Mucosa of descending colon (tissue), 3 donors: Measurements from ENCODE around the gene ARID1B. TPM values are rescaled to one million over a fixed set of nuclear protein-coding genes. Genes with fewer than 3 reads are reported as not detected.

Experiments
- ATAC-seq: fragments of 200-7000 bp; cut with Tn5 transposase; one replicate; pipeline ENCODE4 v1.9.1; 2020; ENCODE audit warnings: mild to moderate bottlenecking, moderate library complexity
- DNase-seq, 3 donors: peaks; one replicate each; pipeline ENCODE4 v3.0.0-alpha.2; 2020
- H3K36me3 ChIP-seq: fragments of 200-600 bp; one replicate; pipeline ENCODE4 v1.8.0; 2021; ENCODE audit warnings: low read depth, mild to moderate bottlenecking
- H3K4me1 ChIP-seq: fragments of 200-600 bp; one replicate; pipeline ENCODE4 v1.8.0; 2021; ENCODE audit warnings: low read depth, mild to moderate bottlenecking
- H3K4me3 ChIP-seq: fragments of 200-600 bp; one replicate; pipeline ENCODE4 v1.8.0; 2021; ENCODE audit warnings: mild to moderate bottlenecking
- H3K9me3 ChIP-seq: fragments of 200-600 bp; one replicate; pipeline ENCODE4 v1.8.0; 2021; ENCODE audit warnings: mild to moderate bottlenecking
- CTCF ChIP-seq: fragments of 200-600 bp; IDR thresholded peaks from one replicate; pipeline ENCODE4 v1.8.0; 2022; ENCODE audit warnings: antibody characterized with exemption, mild to moderate bottlenecking
- intact Hi-C, 2 donors: fragments of 100-400 bp; cut with DNase I in 1 of 2; cut with micrococcal nuclease in 1 of 2; formaldehyde crosslinking; loops; one replicate each; pipeline versions ENCODE4 v1.11.0 to v1.11.1; 2022; cut with DNase I, micrococcal nuclease
- total RNA-seq, 3 donors: library from RNA; stranded (reverse); fragmentation: NEBNext Ultra II Directional in 2 of 3; extraction: Animal tissue kit (Norgen Biotek cat#: 25700) in 2 of 3; gene quantifications; one replicate each; pipeline versions ENCODE4 v1.2.1 to v1.2.4, GENCODE V29; 2021 to 2023
- donor health status: DM: no; HTN: no; CAD: no; lungs with moderate emphysema.
- donor health status: DM: no; HTN: no; CAD: no.
- donor health status: DM: no; HTN: yes; CAD: no.

Gene ARID1B
- total RNA-seq, 3 donors from 2014 or later, result 71.8 to 102 (median 101) TPM

DNA sequence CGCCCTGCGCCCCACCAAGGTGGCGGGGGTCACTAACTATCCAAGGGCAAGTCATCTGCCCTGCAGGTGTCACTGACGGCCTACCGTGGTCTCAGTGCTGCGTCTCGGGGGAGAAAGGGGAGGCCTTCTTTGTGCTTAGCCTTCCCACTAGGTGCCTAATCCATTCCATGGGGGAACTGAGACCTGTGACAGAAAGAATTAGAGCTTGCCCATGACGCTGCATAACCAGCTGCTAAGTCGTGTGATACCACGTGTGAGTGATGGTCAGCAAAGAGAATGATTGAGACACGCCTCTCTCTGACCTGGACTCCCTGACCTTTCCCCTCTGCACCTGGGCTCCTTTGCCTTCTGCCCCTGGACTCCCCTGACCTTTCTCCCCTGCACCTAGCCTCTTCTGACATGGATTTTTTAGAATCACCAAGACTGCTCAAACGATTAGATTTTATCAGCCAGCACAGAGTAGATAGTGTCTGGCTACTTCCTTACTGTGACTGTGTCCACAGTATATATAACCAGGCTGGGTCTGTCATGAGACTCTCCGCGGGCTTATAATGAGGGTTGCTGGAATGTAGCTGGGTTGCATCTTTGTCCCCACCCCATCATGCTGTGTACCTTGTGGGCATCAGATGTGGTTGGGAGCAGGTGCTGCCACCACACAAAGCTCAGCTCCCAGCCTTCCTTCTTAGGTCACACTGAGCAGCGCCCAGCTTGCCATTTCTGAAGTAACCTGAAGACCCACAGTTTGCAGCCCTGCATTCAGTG is 405.5 kb downstream of the ARID1B start:
- peak; percentile 38 for ATAC-seq
- H3K36me3 ChIP-seq, result no peaks in the 10 kb centered on the region

GRCh38 chr6:157184202-157185015 is 407.2 kb downstream of the ARID1B start:
- Histone ChIP-seq H3K36me3 (no peaks in the 10 kb centered on the region), H3K9me3 (no peaks in the 10 kb centered on the region), H3K4me1 (peaks cover 17% of the 10 kb centered on the region), H3K4me3 (no peak overlapping the region)
- DNase-seq (peak; percentile 82 to 91 (median 88)), ATAC-seq (peak; percentile 85)
- intact Hi-C loops, result loop anchor here in 1 of 2 donors (10.0 kb wide), 1 partner anchor 150 kb away; no protein-coding TSS in a partner anchor
- TF ChIP-seq CTCF, result peak; percentile 80

More for the DNA sequence above, 405.5 kb downstream of the ARID1B start:
- intact Hi-C loops, result loop anchor here in 1 of 2 donors (10.0 kb wide), 1 partner anchor 148 kb away; no protein-coding TSS in a partner anchor
- peaks cover 17% of the 10 kb centered on the region for H3K4me1 ChIP-seq
- TF ChIP-seq CTCF, result no peak
- no peak overlapping the region for H3K4me3 ChIP-seq
- H3K9me3 ChIP-seq, result no peaks in the 10 kb centered on the region
- DNase-seq, result no peak

DNA sequence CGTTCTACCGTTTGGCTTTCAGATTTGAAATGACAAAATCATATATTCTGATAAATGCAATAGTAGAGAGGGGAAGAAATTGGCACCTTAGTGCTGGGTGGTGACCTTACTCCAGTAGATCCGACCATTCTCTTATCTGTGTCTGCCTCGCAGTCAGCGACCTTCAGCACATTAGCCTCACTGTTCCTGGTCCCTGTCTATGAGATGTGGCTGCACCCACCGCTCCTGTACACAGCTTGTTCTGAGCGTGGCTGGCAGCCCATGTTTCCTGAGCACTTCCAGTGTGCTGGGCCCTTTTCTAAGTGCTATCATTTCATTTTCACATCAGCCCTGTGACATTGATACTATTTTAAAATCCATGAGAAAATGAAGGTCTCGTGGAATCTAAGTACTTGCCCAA is 408.0 kb downstream of the ARID1B start:
- no peak for ATAC-seq
- intact Hi-C loops, result loop anchor here in 1 of 2 donors (10.0 kb wide), 1 partner anchor 150 kb away; no protein-coding TSS in a partner anchor

DNA sequence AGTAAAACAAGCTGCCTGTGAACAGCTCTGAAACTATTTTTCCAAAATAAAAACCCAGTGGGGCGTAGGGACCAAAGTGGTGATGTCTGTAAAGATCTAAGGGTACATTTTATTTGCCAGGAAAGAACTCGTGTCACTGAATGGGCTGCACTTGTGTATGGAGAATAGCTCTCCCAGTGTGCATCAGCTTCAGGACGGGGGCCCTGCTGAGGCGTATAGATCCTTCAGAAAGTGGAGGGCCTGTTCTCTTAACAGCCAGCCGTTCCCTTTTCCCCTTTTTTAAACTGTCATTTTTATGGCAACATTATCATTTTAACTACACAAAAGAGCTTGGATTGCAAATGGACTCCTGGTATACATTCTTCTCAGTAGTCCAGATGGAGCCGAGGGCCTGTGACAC is 408.8 kb downstream of the ARID1B start:
- DNase-seq (no peak), ATAC-seq (no peak)
- no peak for TF ChIP-seq CTCF
- Histone ChIP-seq H3K36me3 (no peaks in the 10 kb centered on the region), H3K4me1 (peaks cover 17% of the 10 kb centered on the region), H3K4me3 (no peak overlapping the region), H3K9me3 (no peaks in the 10 kb centered on the region)
- intact Hi-C loops, result loop anchor here in 1 of 2 donors (10.0 kb wide), 1 partner anchor 151 kb away; no protein-coding TSS in a partner anchor

More for the DNA sequence above, 408.0 kb downstream of the ARID1B start:
- TF ChIP-seq CTCF, result no peak
- H3K4me3 ChIP-seq, result no peak overlapping the region
- peaks cover 17% of the 10 kb centered on the region for H3K4me1 ChIP-seq
- H3K9me3 ChIP-seq, result no peaks in the 10 kb centered on the region
- DNase-seq, result no peak
- no peaks in the 10 kb centered on the region for H3K36me3 ChIP-seq

DNA sequence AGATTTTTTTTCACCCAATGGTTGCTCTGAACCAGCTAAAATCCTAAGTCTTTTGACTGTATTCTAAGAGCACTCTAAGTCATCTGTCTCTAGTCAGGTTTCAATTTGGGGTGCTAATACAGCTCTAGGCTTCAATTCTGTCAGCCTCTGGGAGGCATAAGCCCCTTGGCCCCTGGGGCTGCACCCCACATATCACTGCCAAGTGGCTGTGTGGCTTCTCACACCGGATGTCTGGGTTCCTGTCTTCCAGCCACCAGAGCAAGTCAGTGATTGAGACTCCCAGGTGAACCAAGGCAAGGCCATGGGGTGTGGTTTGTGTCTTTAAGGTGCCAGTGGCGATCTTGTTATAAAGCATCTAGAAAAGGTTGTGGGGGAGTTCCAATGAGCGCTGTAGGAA is 409.6 kb downstream of the ARID1B start:
- ATAC-seq (no peak), DNase-seq (no peak)
- TF ChIP-seq CTCF, result no peak
- intact Hi-C loops, result loop anchor here in 1 of 2 donors (10.0 kb wide), 1 partner anchor 152 kb away; no protein-coding TSS in a partner anchor
- H3K4me1 ChIP-seq, result peaks cover 11% of the 10 kb centered on the region
- no peaks in the 10 kb centered on the region for H3K9me3 ChIP-seq
- no peaks in the 10 kb centered on the region for H3K36me3 ChIP-seq
- H3K4me3 ChIP-seq, result no peak overlapping the region
